Memory B cell (primary cell): Measurements from ENCODE around the gene RCCD1.

Experiments
- ATAC-seq: fragments of 150-1000 bp; cut with Tn5 transposase; 2 replicates; pipeline ENCODE4 v1.10.0; 2021; ENCODE audit warnings: low read depth, mild to moderate bottlenecking, moderate library complexity
- DNase-seq, 2 donors: peaks; one replicate each; pipeline ENCODE4 v3.0.0; 2022; ENCODE audit warnings: low spot score in 2 of 2
- H3K27ac Mint-ChIP-seq: one replicate; pipeline ENCODE4 v1.8.0; 2022; ENCODE audit warnings: mild to moderate bottlenecking, moderate library complexity, mixed read lengths
- H3K27me3 Mint-ChIP-seq: one replicate; pipeline ENCODE4 v1.8.0; 2022; ENCODE audit warnings: mixed read lengths
- H3K36me3 Mint-ChIP-seq: one replicate; pipeline ENCODE4 v1.8.0; 2022; ENCODE audit warnings: mild to moderate bottlenecking, mixed read lengths
- H3K4me1 Mint-ChIP-seq: one replicate; pipeline ENCODE4 v1.8.0; 2022; ENCODE audit warnings: mixed read lengths
- H3K4me3 Mint-ChIP-seq: one replicate; pipeline ENCODE4 v1.8.0; 2022; ENCODE audit warnings: mild to moderate bottlenecking, moderate library complexity, mixed read lengths
- H3K9me3 Mint-ChIP-seq: one replicate; pipeline ENCODE4 v1.8.0; 2022; ENCODE audit warnings: mixed read lengths

RCCD1 gene

GRCh38 chr15:90946538-90946937 is 8.1 kb upstream of the RCCD1 start:
- peaks cover 15% of the 10 kb centered on the region for H3K36me3 Mint-ChIP-seq
- no peak overlapping the region for H3K27ac Mint-ChIP-seq
- no peak for DNase-seq
- H3K4me3 Mint-ChIP-seq = no peak overlapping the region
- H3K27me3 Mint-ChIP-seq = no peaks in the 10 kb centered on the region
- H3K4me1 Mint-ChIP-seq = no peaks in the 10 kb centered on the region
- no peaks in the 10 kb centered on the region for H3K9me3 Mint-ChIP-seq
- ATAC-seq = no peak

- no peak overlapping the region for H3K4me3 Mint-ChIP-seq
- peaks cover 18% of the 10 kb centered on the region for H3K36me3 Mint-ChIP-seq
- H3K4me1 Mint-ChIP-seq = no peaks in the 10 kb centered on the region
- H3K27ac Mint-ChIP-seq = no peak overlapping the region
- H3K9me3 Mint-ChIP-seq = no peaks in the 10 kb centered on the region
- ATAC-seq (no peak), DNase-seq (no peak)
- H3K27me3 Mint-ChIP-seq = no peaks in the 10 kb centered on the region
These were observed 7.6 kb upstream of the RCCD1 start for GRCh38 chr15:90946941-90947576.

- no peaks in the 10 kb centered on the region for H3K27me3 Mint-ChIP-seq
- H3K27ac Mint-ChIP-seq = no peak overlapping the region
- H3K4me1 Mint-ChIP-seq = no peaks in the 10 kb centered on the region
- ATAC-seq (no peak), DNase-seq (no peak)
- H3K36me3 Mint-ChIP-seq = peaks cover 18% of the 10 kb centered on the region
- H3K9me3 Mint-ChIP-seq = no peaks in the 10 kb centered on the region
- no peak overlapping the region for H3K4me3 Mint-ChIP-seq
These were observed 6.9 kb upstream of the RCCD1 start for GRCh38 chr15:90947577-90948357.

GRCh38 chr15:90948506-90948905 is 6.2 kb upstream of the RCCD1 start:
- DNase-seq (no peak), ATAC-seq (no peak)
- Mint-ChIP-seq H3K27ac (no peak overlapping the region), H3K4me1 (no peaks in the 10 kb centered on the region), H3K4me3 (no peak overlapping the region), H3K9me3 (no peaks in the 10 kb centered on the region), H3K27me3 (no peaks in the 10 kb centered on the region), H3K36me3 (peaks cover 18% of the 10 kb centered on the region)

GRCh38 chr15:90949979-90950675 is 4.6 kb upstream of the RCCD1 start:
- Mint-ChIP-seq H3K27me3 (no peaks in the 10 kb centered on the region), H3K9me3 (no peaks in the 10 kb centered on the region), H3K36me3 (peaks cover 18% of the 10 kb centered on the region), H3K27ac (no peak overlapping the region), H3K4me3 (no peak overlapping the region), H3K4me1 (peaks cover 2% of the 10 kb centered on the region)
- no peak for ATAC-seq
- no peak for DNase-seq

GRCh38 chr15:90950676-90951075 is 4.0 kb upstream of the RCCD1 start:
- H3K36me3 Mint-ChIP-seq = peaks cover 18% of the 10 kb centered on the region
- H3K4me3 Mint-ChIP-seq = no peak overlapping the region
- no peaks in the 10 kb centered on the region for H3K9me3 Mint-ChIP-seq
- no peak overlapping the region for H3K27ac Mint-ChIP-seq
- DNase-seq = no peak
- ATAC-seq = no peak
- no peaks in the 10 kb centered on the region for H3K27me3 Mint-ChIP-seq
- H3K4me1 Mint-ChIP-seq = peaks cover 2% of the 10 kb centered on the region

- no peak for DNase-seq
- Mint-ChIP-seq H3K4me1 (peaks cover 2% of the 10 kb centered on the region), H3K4me3 (no peak overlapping the region), H3K27me3 (no peaks in the 10 kb centered on the region), H3K36me3 (peaks cover 12% of the 10 kb centered on the region), H3K9me3 (no peaks in the 10 kb centered on the region), H3K27ac (peak overlapping the region; percentile 46)
- ATAC-seq = no peak
These were observed 1.6 kb upstream of the RCCD1 start for GRCh38 chr15:90952901-90953677.

- Mint-ChIP-seq H3K9me3 (no peaks in the 10 kb centered on the region), H3K4me1 (peaks cover 2% of the 10 kb centered on the region), H3K27me3 (no peaks in the 10 kb centered on the region), H3K27ac (peak overlapping the region; percentile 84), H3K4me3 (peak overlapping the region; percentile 84), H3K36me3 (peaks cover 7% of the 10 kb centered on the region)
- no peak for ATAC-seq
- no peak for DNase-seq
These were observed 555 bp upstream of the RCCD1 start for GRCh38 chr15:90953947-90954711.

- H3K27ac Mint-ChIP-seq = peak overlapping the region; percentile 84
- no peak for DNase-seq
- no peak for ATAC-seq
- peaks cover 2% of the 10 kb centered on the region for H3K4me1 Mint-ChIP-seq
- peak overlapping the region; percentile 84 for H3K4me3 Mint-ChIP-seq
- no peaks in the 10 kb centered on the region for H3K9me3 Mint-ChIP-seq
- H3K27me3 Mint-ChIP-seq = no peaks in the 10 kb centered on the region
- peaks cover 7% of the 10 kb centered on the region for H3K36me3 Mint-ChIP-seq
These were observed 1.1 kb downstream of the RCCD1 start for GRCh38 chr15:90955624-90956273.

GRCh38 chr15:90956274-90957030 is 1.8 kb downstream of the RCCD1 start:
- H3K4me3 Mint-ChIP-seq = peak overlapping the region; percentile 84
- DNase-seq (peak; percentile 62 to 66), ATAC-seq (peak; percentile 23)
- H3K4me1 Mint-ChIP-seq = peaks cover 2% of the 10 kb centered on the region
- H3K9me3 Mint-ChIP-seq = no peaks in the 10 kb centered on the region
- H3K27me3 Mint-ChIP-seq = no peaks in the 10 kb centered on the region
- peaks cover 11% of the 10 kb centered on the region for H3K36me3 Mint-ChIP-seq
- H3K27ac Mint-ChIP-seq = no peak overlapping the region

- Mint-ChIP-seq H3K4me1 (peaks cover 2% of the 10 kb centered on the region), H3K36me3 (peaks cover 10% of the 10 kb centered on the region), H3K9me3 (no peaks in the 10 kb centered on the region), H3K27ac (no peak overlapping the region), H3K27me3 (no peaks in the 10 kb centered on the region), H3K4me3 (peak overlapping the region; percentile 67)
- DNase-seq (no peak), ATAC-seq (no peak)
These were observed 2.5 kb downstream of the RCCD1 start for GRCh38 chr15:90957031-90957790.

- ATAC-seq (no peak), DNase-seq (no peak)
- no peaks in the 10 kb centered on the region for H3K27me3 Mint-ChIP-seq
- H3K4me1 Mint-ChIP-seq = peaks cover 2% of the 10 kb centered on the region
- H3K27ac Mint-ChIP-seq = no peak overlapping the region
- H3K4me3 Mint-ChIP-seq = peak overlapping the region; percentile 67
- peaks cover 8% of the 10 kb centered on the region for H3K36me3 Mint-ChIP-seq
- no peaks in the 10 kb centered on the region for H3K9me3 Mint-ChIP-seq
These were observed 3.1 kb downstream of the RCCD1 start for GRCh38 chr15:90957791-90958190.
